DND-41 (cell line): Measurements from ENCODE around the gene KLHL1.

Experiments used
- ATAC-seq: fragments of 200-7000 bp; cut with Tn5 transposase; 3 replicates; pipeline ENCODE4 v1.9.1; 2021; ENCODE audit warnings: low read depth; ENCODE audit not compliant: insufficient read depth
- DNase-seq: peaks from one replicate; pipeline ENCODE4 v3.0.0-alpha.2; 2020
- H2AFZ ChIP-seq: 2 replicates; pipeline ENCODE4 v1.6.0; 2012; ENCODE audit warnings: low read depth, low read length
- H3K27ac ChIP-seq: 2 replicates; pipeline ENCODE4 v1.5.1; 2012; ENCODE audit warnings: low read length, inconsistent platforms
- H3K27me3 ChIP-seq: fragments of 200-600 bp; sonication (generic); 2 replicates; pipeline ENCODE4 v1.6.0; 2012; ENCODE audit warnings: low read length, mild to moderate bottlenecking, inconsistent platforms; ENCODE audit not compliant: insufficient read depth, poor library complexity
- H3K36me3 ChIP-seq: 2 replicates; pipeline ENCODE4 v1.5.1; 2012; ENCODE audit warnings: low read length, inconsistent platforms; ENCODE audit not compliant: insufficient read depth
- H3K4me1 ChIP-seq: 2 replicates; pipeline ENCODE4 v1.5.1; 2012; ENCODE audit warnings: mild to moderate bottlenecking, low read length; ENCODE audit not compliant: insufficient read depth
- H3K4me2 ChIP-seq: 2 replicates; pipeline ENCODE4 v1.6.0; 2012; ENCODE audit warnings: mild to moderate bottlenecking, moderate library complexity, low read length, inconsistent platforms; ENCODE audit not compliant: insufficient read depth
- H3K4me3 ChIP-seq, 2 experiments: fragments of 200-600 bp in 1 of 2; shearing (Covaris generic) in 1 of 2; 2 replicates each; pipeline ENCODE4 v1.5.1; 2012 to 2016; ENCODE audit warnings: inconsistent platforms in 2 of 2, low read length in 2 of 2, mild to moderate bottlenecking in 2 of 2, low read depth in 1 of 2, moderate library complexity in 1 of 2
- H3K79me2 ChIP-seq: 2 replicates; pipeline ENCODE4 v1.6.0; 2012; ENCODE audit warnings: low read length, inconsistent platforms; ENCODE audit not compliant: insufficient read depth
- H3K9ac ChIP-seq: 2 replicates; pipeline ENCODE4 v1.6.0; 2012; ENCODE audit warnings: low read depth, mild to moderate bottlenecking, inconsistent platforms, low read length, moderate library complexity
- H3K9me3 ChIP-seq: 2 replicates; pipeline ENCODE4 v1.5.1; 2012; ENCODE audit warnings: low read length, moderate library complexity, mild to moderate bottlenecking, inconsistent platforms; ENCODE audit not compliant: insufficient read depth, severe bottlenecking
- H4K20me1 ChIP-seq: 2 replicates; pipeline ENCODE4 v1.6.0; 2012; ENCODE audit warnings: low read length; ENCODE audit not compliant: insufficient read depth
- EZH2 ChIP-seq: IDR thresholded peaks from 3 replicates; pipeline ENCODE4 v1.6.1; 2012; ENCODE audit warnings: borderline replicate concordance, low read depth, mild to moderate bottlenecking, moderate library complexity, low read length, inconsistent platforms; ENCODE audit not compliant: severe bottlenecking
- TF ChIP-seq, protein P1 (sequence below): IDR thresholded peaks from 2 replicates; pipeline ENCODE4 v1.5.1; 2012; ENCODE audit warnings: borderline replicate concordance, low read length, moderate library complexity, mild to moderate bottlenecking; ENCODE audit not compliant: poor library complexity, severe bottlenecking; ENCODE audit errors: extremely low read depth

Gene KLHL1

DNA sequence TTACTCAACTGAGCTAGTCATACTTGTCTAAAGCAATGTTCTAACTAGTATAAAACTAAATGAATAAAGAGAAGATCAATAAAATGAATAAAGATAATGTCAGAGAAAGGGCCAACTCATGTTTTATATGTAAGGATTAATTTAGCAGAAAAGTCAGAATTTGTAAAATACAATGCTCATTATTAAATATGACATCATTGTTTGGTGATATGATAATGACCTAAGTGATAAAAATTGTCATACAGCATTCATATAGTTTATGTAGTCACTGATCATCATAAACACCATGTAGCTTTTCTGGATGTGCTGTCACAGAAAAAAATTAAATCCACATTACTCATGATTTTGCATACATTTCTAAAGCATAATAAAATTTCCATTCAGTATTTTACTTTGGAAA, 3.8 kb downstream of the KLHL1 start:
- H3K79me2 ChIP-seq: no peaks in the 10 kb centered on the region
- no peak overlapping the region for H3K4me3 ChIP-seq
- H3K27ac ChIP-seq: no peak overlapping the region
- H2AFZ ChIP-seq: no peak overlapping the region
- H3K4me2 ChIP-seq: no peak overlapping the region
- no peaks in the 10 kb centered on the region for H3K4me1 ChIP-seq
- H3K27me3 ChIP-seq: no peaks in the 10 kb centered on the region
- DNase-seq (no peak), ATAC-seq (no peak)
- H3K9ac ChIP-seq: no peak overlapping the region
- H3K36me3 ChIP-seq: no peaks in the 10 kb centered on the region
- no peaks in the 10 kb centered on the region for H3K9me3 ChIP-seq
- TF ChIP-seq, protein P1, sequence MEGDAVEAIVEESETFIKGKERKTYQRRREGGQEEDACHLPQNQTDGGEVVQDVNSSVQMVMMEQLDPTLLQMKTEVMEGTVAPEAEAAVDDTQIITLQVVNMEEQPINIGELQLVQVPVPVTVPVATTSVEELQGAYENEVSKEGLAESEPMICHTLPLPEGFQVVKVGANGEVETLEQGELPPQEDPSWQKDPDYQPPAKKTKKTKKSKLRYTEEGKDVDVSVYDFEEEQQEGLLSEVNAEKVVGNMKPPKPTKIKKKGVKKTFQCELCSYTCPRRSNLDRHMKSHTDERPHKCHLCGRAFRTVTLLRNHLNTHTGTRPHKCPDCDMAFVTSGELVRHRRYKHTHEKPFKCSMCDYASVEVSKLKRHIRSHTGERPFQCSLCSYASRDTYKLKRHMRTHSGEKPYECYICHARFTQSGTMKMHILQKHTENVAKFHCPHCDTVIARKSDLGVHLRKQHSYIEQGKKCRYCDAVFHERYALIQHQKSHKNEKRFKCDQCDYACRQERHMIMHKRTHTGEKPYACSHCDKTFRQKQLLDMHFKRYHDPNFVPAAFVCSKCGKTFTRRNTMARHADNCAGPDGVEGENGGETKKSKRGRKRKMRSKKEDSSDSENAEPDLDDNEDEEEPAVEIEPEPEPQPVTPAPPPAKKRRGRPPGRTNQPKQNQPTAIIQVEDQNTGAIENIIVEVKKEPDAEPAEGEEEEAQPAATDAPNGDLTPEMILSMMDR: no peak
- TF ChIP-seq EZH2: no peak
- H4K20me1 ChIP-seq: no peaks in the 10 kb centered on the region

DNA sequence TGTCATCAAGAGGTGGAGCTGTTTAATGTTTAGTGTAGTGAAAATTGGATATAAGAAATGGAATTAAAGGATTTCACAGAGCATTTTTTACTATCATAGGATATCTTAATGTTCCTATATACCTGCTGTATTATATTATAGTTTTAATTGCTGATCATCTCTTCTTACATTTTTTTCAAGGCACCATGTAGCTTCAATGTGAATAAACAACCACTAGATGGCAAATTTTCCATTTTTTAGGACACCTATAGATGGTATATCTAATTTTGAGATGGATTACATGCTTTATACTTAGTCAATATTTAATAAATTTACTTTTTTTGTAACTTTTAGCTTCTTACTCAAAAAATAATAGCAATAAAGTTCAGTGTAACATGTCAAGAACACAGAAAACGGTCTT, 9.6 kb downstream of the KLHL1 start:
- Histone ChIP-seq H3K79me2 (no peaks in the 10 kb centered on the region), H2AFZ (no peak overlapping the region), H3K4me3 (no peak overlapping the region), H3K27me3 (no peaks in the 10 kb centered on the region), H3K4me2 (no peak overlapping the region), H3K27ac (no peak overlapping the region), H3K9ac (no peak overlapping the region), H3K9me3 (no peaks in the 10 kb centered on the region), H3K4me1 (no peaks in the 10 kb centered on the region), H3K36me3 (no peaks in the 10 kb centered on the region), H4K20me1 (no peaks in the 10 kb centered on the region)
- ATAC-seq: no peak
- TF ChIP-seq, protein P1: peak; percentile 37
- no peak for TF ChIP-seq EZH2
- DNase-seq: no peak

DNA sequence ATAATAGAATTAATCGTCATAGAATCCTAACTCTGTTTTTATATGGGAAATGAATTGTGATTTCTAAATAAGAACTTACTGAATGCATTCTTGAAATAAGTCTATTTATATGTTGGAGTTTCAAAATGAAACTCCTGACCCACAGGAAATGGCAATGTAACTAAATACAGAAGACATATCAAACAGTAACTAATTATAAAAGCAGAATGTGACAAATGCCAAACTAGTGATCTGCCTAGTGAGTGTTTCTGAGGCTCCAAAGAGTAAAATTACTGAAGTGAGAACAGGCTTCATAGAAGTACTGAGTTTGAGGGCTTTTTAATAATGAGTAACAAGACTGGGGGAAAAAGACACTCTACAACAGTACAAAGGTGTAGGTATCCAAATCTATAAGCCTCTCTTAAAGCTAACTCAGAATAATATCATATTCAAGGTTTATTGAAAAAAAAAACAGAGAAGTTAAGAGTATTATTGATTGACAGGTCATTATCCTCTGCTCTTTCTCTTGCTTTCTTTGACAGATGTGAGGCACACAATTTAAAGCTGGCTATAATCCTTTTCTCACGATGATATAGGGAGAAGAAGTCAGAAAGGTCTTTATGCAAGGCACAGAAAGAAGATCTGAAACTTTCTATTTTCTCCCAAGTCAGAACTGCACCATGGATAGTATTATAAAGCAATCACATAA, 18.1 kb downstream of the KLHL1 start:
- ATAC-seq (no peak), DNase-seq (no peak)
- Histone ChIP-seq H3K9me3 (no peaks in the 10 kb centered on the region), H3K27me3 (no peaks in the 10 kb centered on the region), H3K36me3 (no peaks in the 10 kb centered on the region), H3K4me3 (no peak overlapping the region), H3K4me1 (no peaks in the 10 kb centered on the region), H2AFZ (no peak overlapping the region), H4K20me1 (no peaks in the 10 kb centered on the region), H3K4me2 (no peak overlapping the region), H3K9ac (no peak overlapping the region), H3K27ac (no peak overlapping the region), H3K79me2 (no peaks in the 10 kb centered on the region)
- TF ChIP-seq EZH2: no peak
- TF ChIP-seq, protein P1: no peak
